NB4 (cell line): ENCODE measurements around the gene PRPF6.
A peak's percentile ranks its signal among the peaks of the same experiment; 100 is the strongest.

Experiments
- DNase-seq: peaks from one replicate; pipeline ENCODE4 v3.0.0; 2010; ENCODE audit warnings: low read depth
- H3K4me3 ChIP-seq: one replicate; pipeline ENCODE4 v1.5.1; 2011; ENCODE audit warnings: mild to moderate bottlenecking, low read depth, low read length, moderate library complexity
- CTCF ChIP-seq: IDR thresholded peaks from one replicate; pipeline ENCODE4 v1.5.1; 2012; ENCODE audit warnings: low read depth, low read length
- MAX ChIP-seq: IDR thresholded peaks from 2 replicates; pipeline ENCODE4 v1.6.1; 2011; ENCODE audit warnings: low read depth, low read length
- MYC ChIP-seq: IDR thresholded peaks from 2 replicates; pipeline ENCODE4 v1.6.1; 2011; ENCODE audit warnings: low read depth, low read length
- POLR2A ChIP-seq: IDR thresholded peaks from 2 replicates; pipeline ENCODE4 v1.6.1; 2011; ENCODE audit warnings: mild to moderate bottlenecking; ENCODE audit not compliant: insufficient read length; ENCODE audit errors: extremely low read depth

PRPF6 gene

GRCh38 chr20:63967330-63968135, 13.4 kb upstream of the PRPF6 start:
- no peak overlapping the region for H3K4me3 ChIP-seq
- DNase-seq: peak; percentile 2
- TF ChIP-seq MYC (no peak), MAX (no peak), CTCF (no peak), POLR2A (no peak)

- peak overlapping the region; percentile 52 for H3K4me3 ChIP-seq
- peak; percentile 36 for DNase-seq
- TF ChIP-seq MYC: no peak
- no peak for TF ChIP-seq POLR2A
- no peak for TF ChIP-seq MAX
- no peak for TF ChIP-seq CTCF
Observed at GRCh38 chr20:63968136-63968927, 12.6 kb upstream of the PRPF6 start.

GRCh38 chr20:63968928-63969760, 11.8 kb upstream of the PRPF6 start:
- DNase-seq: peak; percentile 39
- TF ChIP-seq MYC (no peak), CTCF (no peak), POLR2A (no peak), MAX (no peak)
- H3K4me3 ChIP-seq: peak overlapping the region; percentile 52

GRCh38 chr20:63969838-63970713, 10.9 kb upstream of the PRPF6 start, which contains the start of gene ZNF512B:
Gene ZNF512B, minus strand, starts transcription at chr20:63969930. Its CDS starts 1,980 bp downstream, at chr20:63967950.
- peak within 1 kb of the TSS; percentile 52 for H3K4me3 ChIP-seq
- peak; percentile 76 for DNase-seq
- TF ChIP-seq POLR2A (no peak), MAX (peak; percentile 82), CTCF (no peak), MYC (peak; percentile 65; the same call in 1 of the 2 replicates)
